HG02870 (cell line): ENCODE measurements around the gene IGSF5.

Source experiments
- ATAC-seq: cut with Tn5 transposase; IDR thresholded peaks from one replicate; pipeline ENCODE4 v1.9.1; 2021; ENCODE audit warnings: mild to moderate bottlenecking, moderate library complexity; ENCODE audit not compliant: unreplicated experiment

Gene IGSF5

DNA sequence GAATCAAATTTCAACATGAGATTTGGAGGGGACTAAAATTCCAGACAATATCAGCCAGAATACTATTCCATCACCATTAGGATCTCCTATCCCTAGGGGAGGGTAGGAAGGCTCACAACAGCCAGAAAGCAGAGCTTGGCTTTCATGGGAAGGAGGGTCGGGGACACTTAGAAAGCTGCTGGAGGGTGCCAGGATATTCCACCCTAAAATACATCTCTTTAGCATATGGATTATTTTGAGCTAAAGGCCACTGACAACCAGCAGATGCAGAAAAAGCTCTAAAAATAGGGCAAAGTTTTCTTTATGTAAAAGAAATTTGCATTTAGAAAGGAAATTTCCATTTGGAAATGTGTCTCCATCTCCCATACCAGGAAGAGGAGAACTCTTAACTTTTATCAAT lies 68.0 kb downstream of the IGSF5 start:
- ATAC-seq, result no peak

- ATAC-seq, result no peak
These were observed 73.6 kb downstream of the IGSF5 start for GRCh38 chr21:39818557-39818956.

- no peak for ATAC-seq
These were observed 77.1 kb downstream of the IGSF5 start for GRCh38 chr21:39822042-39822441.

DNA sequence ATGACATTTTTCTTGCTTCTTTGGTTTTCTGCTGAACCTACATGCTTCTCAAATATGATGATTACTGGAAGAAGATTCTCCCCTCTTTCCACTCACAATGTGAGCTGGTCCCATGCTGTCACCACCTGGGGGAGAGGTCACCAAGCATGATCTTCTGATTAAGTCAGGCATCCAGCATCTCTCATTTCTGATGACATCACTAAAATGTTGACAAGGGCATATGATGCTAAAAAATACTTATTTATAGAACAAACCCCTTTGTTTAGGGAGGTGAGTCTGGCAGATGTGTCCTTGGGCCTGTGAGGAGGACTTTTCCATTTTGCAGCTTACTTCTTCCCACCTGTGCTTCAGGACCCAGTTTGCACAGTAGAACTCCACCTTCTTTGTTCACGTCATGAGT lies 80.3 kb downstream of the IGSF5 start:
- ATAC-seq, result no peak

DNA sequence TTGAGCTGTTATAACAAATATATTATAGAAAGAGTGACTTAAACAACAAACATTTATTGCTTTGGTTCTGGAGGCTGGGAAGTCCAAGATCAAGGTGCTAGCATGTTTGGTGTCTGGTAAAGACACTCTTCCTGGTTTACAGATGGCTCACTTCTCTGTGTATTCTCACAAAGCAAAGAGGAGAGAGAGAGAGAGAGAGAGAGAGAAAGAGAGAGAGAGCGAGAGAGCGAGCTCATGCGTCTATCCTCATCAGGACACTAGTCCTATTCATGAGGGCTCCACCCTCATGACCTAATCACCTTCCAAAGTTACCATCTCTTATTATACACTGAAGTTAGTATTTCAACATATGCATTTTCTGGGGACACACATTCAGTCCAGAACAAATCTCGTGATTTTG lies 89.6 kb downstream of the IGSF5 start:
- ATAC-seq, result no peak

GRCh38 chr21:39837861-39838359 lies 92.9 kb downstream of the IGSF5 start:
- ATAC-seq, result no peak

DNA sequence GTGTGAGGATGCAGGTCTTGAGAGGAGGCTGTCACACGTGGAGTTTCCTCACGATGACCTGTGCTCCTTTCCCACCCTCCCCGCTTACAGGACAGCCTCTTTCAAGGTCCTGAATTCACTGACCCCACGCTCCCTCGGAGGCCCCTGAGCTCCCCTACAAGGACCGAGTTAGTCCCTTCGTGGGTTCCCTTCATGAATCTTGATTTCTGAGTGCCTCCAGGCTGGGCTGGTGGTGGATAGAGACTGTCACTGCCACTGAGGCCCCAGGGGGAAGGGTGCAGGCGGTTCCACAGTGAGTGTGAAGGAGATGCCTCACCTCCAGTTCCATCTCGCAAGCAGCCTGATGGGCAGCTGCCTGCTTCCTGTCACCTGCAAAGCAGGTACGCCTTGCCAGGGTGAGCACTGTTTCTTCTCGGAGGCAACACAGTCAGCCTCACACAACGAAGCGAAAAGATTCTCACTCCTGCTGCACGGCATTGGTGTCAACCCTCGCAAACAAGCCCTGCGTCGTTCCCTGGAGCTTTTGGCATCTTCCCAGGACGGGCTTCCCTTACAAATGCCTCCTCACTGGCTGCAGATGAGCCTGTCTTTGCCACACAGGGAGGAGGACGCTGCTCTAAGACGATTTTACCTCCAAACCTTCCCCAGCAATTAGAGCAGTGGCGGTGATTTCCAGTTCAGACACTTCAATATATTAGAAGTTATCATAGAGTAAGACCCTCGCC lies 95.6 kb downstream of the IGSF5 start:
- no peak for ATAC-seq

GRCh38 chr21:39842741-39843459 lies 97.9 kb downstream of the IGSF5 start:
- ATAC-seq, result no peak

- ATAC-seq, result no peak
These were observed 98.5 kb downstream of the IGSF5 start for GRCh38 chr21:39843483-39843882.

DNA sequence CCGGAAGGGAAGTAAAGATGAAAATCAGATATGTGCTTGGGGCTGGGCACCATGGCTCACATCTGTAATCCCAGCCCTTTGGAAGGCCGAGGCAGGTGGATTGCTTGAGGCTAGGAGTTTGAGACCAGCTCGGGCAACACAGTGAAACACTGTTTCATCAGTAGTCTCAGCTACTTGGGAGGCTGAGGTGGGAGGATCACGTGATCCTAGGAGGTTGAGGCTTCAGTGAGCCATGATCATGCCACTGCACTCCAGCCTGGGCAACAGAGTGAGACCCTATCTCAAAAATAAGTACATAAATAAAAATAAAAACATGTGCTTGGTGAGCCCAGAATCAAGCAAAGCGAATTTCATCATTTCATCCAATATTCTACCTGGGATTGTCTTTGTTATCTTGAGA lies 98.9 kb downstream of the IGSF5 start:
- no peak for ATAC-seq

DNA sequence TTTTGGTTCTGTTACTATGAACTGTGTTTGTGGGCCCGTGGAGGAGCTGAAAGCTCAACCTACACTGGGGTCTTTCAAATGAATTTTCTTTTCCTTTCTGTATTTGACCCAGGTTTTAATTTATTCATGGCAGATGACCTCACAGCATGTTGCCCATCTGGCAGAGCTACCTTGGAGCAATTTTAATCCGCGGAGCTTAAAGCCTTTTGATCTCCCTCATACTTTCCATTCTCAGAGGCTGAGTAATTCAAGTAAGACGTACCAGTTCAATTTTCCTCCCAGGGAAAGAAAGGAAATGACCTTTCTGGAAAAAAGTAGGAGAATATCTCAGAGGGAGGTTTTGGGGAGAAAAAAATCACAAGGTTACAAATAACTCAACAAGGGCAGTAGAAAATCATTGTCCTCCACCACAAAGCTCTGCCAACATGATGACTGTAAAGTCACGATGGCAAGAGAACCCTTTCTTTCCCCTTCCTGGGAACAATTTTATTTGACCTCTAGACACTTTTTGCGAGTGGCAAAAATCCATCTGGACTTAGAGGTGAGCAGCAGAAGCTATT lies 100.7 kb downstream of the IGSF5 start:
- no peak for ATAC-seq

GRCh38 chr21:39847877-39848276 lies 102.9 kb downstream of the IGSF5 start:
- ATAC-seq, result no peak

DNA sequence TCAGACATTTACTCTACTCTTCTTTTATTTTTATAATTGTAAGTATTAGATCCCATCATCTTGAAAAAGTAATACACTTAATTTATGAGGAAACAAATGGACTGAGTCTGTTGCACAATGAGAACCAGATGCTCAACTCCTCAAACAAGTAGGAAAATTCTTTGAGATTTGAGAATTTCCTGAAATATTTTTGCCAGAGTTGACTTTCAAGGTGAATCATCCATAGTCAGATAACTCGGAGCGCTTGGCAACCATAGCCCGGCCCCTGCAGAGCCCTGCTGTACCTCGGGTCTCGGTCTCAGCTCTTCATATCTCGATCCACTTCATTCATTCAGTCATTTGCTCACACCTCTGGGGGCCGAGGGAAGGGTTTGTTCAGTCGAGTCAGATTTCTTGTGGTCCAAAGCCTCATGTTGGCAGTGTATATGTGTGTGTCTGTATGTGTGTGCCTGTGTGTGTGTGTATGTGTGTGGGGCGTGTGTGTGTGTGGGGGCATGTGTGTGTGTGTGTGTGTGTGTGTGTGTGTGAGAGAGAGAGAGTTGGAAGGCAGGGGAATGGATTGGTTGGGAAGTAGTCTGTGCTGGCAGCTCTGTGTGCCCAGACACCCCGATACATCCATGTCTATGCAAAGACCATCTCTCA lies 104.2 kb downstream of the IGSF5 start:
- no peak for ATAC-seq

DNA sequence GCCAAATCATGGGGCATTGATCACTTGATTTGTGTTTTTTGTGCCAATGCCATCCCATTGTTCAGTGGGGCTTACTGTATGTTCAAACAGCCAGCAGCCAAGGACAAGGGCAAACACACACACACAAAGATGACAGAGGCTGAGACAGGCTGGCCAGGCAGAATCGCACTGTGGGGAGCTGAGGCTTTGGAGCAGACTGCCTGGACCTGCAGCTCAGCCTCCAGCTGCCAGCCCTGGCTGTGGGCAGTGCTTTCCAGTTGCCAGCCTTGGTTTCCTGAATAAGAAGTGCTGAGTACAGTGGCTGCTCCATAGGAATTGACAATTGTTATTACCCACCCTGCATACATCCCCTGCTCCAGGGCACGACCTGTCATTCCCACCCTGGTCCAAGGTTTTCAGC lies 105.3 kb downstream of the IGSF5 start:
- no peak for ATAC-seq

DNA sequence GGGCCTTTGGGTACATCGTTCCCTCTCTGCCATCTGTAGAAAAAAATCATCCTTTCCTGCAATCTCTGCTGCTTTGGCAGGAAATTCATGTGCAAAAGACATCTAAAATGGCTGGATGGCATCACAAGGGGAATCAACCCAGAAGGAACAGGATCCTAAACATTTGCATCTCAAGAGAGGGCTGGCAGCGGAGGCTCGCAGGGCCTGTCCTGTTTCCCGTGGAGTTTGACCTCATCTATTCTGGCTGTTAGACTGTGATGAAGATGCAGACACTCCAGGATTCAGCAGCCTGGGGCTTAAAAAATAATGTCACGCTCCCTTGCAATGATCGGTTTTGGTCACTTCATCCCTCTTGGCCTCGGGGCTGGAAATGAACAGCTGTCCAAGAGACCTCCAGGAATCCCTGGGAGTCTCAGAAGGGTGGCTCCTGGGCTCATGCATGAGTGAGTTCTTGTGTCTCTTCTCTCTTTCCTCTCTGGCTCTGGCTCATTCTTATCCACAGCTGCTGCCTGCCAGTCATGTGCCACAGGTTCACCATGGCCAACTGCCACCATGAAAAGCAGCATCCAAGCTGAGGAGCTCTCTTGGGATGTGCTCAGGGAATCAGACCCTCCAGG lies 106.1 kb downstream of the IGSF5 start:
- ATAC-seq, result no peak
